ENCODE data around the gene KCNA5. TPM values are rescaled to one million over a fixed set of nuclear protein-coding genes. Genes with fewer than 3 reads are reported as not detected.

Gene KCNA5
- total RNA-seq, 1 donor from 2014 or later, result 1.8 TPM

- Histone ChIP-seq H3K4me3 (no peak overlapping the region), H3K36me3 (no peaks in the 10 kb centered on the region), H3K9me3 (no peaks in the 10 kb centered on the region), H3K27me3 (no peaks in the 10 kb centered on the region), H3K27ac (no peak overlapping the region), H3K4me1 (no peaks in the 10 kb centered on the region)
- intact Hi-C loops (cut with DNase I), result no loop called here
- TF ChIP-seq, protein P1, sequence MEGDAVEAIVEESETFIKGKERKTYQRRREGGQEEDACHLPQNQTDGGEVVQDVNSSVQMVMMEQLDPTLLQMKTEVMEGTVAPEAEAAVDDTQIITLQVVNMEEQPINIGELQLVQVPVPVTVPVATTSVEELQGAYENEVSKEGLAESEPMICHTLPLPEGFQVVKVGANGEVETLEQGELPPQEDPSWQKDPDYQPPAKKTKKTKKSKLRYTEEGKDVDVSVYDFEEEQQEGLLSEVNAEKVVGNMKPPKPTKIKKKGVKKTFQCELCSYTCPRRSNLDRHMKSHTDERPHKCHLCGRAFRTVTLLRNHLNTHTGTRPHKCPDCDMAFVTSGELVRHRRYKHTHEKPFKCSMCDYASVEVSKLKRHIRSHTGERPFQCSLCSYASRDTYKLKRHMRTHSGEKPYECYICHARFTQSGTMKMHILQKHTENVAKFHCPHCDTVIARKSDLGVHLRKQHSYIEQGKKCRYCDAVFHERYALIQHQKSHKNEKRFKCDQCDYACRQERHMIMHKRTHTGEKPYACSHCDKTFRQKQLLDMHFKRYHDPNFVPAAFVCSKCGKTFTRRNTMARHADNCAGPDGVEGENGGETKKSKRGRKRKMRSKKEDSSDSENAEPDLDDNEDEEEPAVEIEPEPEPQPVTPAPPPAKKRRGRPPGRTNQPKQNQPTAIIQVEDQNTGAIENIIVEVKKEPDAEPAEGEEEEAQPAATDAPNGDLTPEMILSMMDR (IDR thresholded peaks at IDR 0.05), result no peak
- ATAC-seq, result peak; percentile 16
- no peak for DNase-seq
These were observed 34.7 kb downstream of the KCNA5 start for GRCh38 chr12:5078423-5078822.

DNA sequence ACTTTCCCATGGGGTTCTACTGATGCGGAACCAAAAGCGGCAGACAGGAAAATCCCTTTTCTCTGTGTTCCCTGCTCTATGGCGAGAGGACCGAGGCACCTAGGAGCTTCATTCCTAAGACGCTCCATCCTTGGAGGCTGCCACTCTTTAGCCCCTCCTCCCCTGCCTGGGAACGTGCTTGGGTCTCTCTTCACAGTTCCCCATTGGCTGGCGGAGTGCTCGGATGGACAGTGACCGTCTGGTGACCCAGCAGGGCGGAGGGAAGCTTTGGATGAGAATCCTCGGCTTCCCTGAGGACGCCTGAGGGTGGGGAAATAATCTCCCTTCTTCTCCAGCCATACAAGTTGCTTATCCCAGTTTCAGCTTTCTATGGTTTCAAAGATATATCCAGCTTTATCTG is 37.3 kb downstream of the KCNA5 start:
- no peak overlapping the region for H3K27ac ChIP-seq
- no peak overlapping the region for H3K4me3 ChIP-seq
- H3K9me3 ChIP-seq, result no peaks in the 10 kb centered on the region
- TF ChIP-seq, protein P1 (IDR thresholded peaks at IDR 0.05), result no peak
- intact Hi-C loops (cut with DNase I), result loop anchor here (10.0 kb wide), 1 partner anchor 56 kb away; no protein-coding TSS in a partner anchor
- no peak for ATAC-seq
- H3K36me3 ChIP-seq, result no peaks in the 10 kb centered on the region
- no peaks in the 10 kb centered on the region for H3K4me1 ChIP-seq
- no peaks in the 10 kb centered on the region for H3K27me3 ChIP-seq
- no peak for DNase-seq

GRCh38 chr12:5083955-5084849 is 40.5 kb downstream of the KCNA5 start:
- no peak overlapping the region for H3K4me3 ChIP-seq
- no peak for DNase-seq
- ATAC-seq, result peak; percentile 55
- H3K36me3 ChIP-seq, result no peaks in the 10 kb centered on the region
- no peaks in the 10 kb centered on the region for H3K4me1 ChIP-seq
- no peak overlapping the region for H3K27ac ChIP-seq
- intact Hi-C loops (cut with DNase I), result loop anchor here (10.0 kb wide), 1 partner anchor 59 kb away; no protein-coding TSS in a partner anchor
- TF ChIP-seq, protein P1 (IDR thresholded peaks at IDR 0.05), result peak; percentile 69
- H3K27me3 ChIP-seq, result no peaks in the 10 kb centered on the region
- H3K9me3 ChIP-seq, result no peaks in the 10 kb centered on the region

DNA sequence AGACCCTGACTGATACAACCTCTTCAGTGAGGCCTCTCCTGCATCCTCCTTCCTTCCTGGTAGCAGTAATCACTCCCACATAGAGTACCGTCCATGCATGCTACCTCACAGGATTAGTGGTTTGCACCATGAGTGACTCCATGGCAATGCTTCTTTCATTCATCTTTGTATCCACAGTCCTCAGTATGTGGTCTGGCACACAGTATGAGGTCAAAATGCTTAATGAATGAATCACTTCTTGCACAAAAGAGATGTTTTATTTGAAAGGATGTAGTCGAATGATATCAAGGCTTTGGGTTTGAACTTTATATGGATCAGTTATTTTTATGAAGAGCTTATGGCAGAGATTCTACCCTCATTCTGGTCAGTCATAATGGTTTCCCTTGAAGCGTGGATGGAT is 42.2 kb downstream of the KCNA5 start:
- DNase-seq (no peak), ATAC-seq (no peak)
- H3K4me1 ChIP-seq, result no peaks in the 10 kb centered on the region
- TF ChIP-seq, protein P1 (IDR thresholded peaks at IDR 0.05), result no peak
- H3K36me3 ChIP-seq, result no peaks in the 10 kb centered on the region
- no peak overlapping the region for H3K4me3 ChIP-seq
- no peaks in the 10 kb centered on the region for H3K9me3 ChIP-seq
- H3K27me3 ChIP-seq, result no peaks in the 10 kb centered on the region
- intact Hi-C loops (cut with DNase I), result loop anchor here (10.0 kb wide), 1 partner anchor 61 kb away; no protein-coding TSS in a partner anchor
- no peak overlapping the region for H3K27ac ChIP-seq

DNA sequence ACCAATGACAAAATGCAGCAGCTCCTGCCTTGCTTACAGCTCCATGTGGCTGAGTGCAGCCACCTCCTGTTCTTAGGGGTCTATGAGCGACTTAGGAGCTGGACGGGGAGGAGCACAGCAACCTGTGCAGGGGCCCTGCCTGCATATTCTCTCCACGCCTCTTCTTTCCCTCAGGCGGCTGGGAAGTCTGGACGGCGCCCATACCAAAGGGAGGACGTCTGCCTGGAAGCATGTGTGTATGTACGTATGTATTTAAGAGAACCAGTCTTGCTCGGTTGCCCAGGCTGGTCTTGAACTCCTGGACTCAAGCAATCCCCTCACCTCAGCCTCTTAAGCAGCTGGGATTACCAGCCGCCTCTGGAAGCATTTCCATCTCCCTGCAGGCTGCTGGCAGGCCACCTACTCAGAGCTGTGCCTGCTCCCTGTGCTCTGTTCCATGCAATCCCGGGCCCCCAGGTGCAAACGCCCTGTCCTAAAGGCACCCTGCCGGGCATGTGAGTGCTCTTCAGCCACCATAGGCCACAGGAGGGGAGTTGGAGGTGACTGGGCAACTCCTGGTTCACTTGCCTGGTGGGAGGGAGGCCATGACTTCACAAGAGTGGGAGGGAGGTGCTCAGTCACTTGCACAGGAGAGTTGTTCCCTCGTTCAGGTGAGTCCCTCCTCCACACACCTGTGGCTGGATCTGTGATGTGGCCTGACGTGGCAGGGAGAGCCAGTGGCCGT is 44.3 kb downstream of the KCNA5 start:
- Histone ChIP-seq H3K4me3 (no peak overlapping the region), H3K9me3 (no peaks in the 10 kb centered on the region), H3K36me3 (no peaks in the 10 kb centered on the region), H3K27me3 (no peaks in the 10 kb centered on the region), H3K27ac (no peak overlapping the region), H3K4me1 (no peaks in the 10 kb centered on the region)
- no peak for ATAC-seq
- intact Hi-C loops (cut with DNase I), result loop anchor here (10.0 kb wide), 1 partner anchor 63 kb away; no protein-coding TSS in a partner anchor
- TF ChIP-seq, protein P1 (IDR thresholded peaks at IDR 0.05), result no peak
- DNase-seq, result no peak
